GM18519 (cell line): ENCODE data around the gene KIAA1755.

Experiments
- ATAC-seq: cut with Tn5 transposase; IDR thresholded peaks from one replicate; pipeline ENCODE4 v1.9.1; 2021; ENCODE audit warnings: mild to moderate bottlenecking, moderate library complexity; ENCODE audit not compliant: unreplicated experiment, low FRiP score

KIAA1755 gene, protein sequence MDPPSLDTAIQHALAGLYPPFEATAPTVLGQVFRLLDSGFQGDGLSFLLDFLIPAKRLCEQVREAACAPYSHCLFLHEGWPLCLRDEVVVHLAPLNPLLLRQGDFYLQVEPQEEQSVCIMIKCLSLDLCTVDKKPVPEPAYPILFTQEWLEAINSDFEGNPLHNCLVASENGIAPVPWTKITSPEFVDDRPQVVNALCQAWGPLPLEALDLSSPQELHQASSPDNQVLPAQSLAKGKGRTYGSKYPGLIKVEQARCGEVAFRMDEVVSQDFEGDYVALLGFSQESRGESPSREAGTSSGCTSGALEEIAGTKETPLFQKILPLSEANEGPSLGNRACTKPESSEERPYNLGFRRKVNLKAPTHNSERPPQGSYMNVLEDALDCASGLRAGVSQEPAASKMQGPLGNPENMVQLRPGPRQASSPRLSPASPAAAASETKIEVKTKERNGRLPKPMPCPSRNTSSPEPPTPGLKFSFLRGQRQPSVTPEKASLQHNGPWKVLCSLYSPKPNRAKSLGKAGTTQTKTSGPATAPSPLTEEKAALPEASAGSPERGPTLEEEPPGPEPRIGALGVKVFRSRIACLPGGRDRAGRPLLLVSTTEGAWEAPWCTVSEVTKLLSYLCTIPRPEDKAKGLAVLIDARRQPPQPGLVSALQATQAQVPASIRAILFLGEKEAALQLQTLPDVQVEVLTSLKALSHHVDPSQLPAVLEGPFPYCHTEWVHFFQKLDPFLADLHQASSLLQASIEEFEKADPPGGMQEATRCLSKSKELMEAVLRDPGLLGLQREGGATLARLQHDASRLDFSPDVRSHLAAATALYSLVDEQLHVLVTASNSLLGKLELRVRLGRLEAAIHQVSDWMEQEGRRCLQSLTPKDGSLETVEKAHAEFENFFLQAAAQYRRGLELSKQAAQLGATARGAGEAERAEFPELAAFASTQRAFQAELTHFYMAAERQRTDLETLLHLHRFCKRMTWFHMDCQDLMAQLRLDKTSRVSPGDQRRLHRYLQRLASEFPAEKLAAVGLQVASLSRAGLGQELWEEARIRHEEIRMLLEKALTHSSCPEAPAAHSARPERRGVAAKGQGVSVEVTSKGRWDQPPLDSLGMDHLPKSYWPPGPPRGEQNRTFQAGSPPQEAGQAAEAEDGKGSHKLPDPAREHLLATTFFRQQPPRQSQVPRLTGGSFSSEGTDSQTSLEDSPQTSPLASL

DNA sequence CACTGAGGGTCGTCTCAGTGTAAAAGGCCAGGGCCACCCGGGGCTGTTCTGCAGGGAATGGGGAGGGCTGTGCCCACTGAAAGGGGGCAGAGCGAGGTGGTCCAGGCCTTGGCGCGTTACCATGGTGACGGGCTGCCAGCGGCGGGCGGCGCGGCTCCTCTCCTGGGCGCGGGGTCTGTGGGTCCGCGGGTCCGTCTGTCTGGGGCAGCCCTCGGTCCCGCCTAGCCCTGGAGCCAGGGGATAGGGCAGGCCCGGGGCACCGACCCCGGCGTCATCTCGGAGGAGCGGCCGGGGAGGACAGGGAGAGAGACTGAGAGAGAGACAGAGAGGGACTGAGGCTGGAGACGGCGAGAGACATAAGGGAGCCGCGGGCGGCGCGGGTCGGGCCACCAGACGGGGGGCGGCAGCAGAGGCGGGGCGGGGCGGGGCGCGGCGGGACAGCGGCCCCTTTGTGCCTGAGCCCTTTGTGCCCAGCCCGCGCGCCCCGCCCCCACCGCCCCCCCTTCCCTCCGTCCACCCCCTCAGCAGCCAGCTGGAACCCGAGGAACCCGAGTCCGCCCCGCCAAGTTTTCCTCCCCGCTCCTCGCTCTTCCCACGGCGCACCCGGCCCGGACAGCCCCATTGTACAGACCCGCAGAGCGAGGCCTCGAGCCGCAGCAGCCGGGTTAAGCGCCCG, at the start of gene KIAA1755:
Gene KIAA1755, minus strand, starts transcription at position 358 of the 676 bp plus-strand sequence. Its CDS starts 235 bp downstream, at position 123.
- ATAC-seq, result no peak

DNA sequence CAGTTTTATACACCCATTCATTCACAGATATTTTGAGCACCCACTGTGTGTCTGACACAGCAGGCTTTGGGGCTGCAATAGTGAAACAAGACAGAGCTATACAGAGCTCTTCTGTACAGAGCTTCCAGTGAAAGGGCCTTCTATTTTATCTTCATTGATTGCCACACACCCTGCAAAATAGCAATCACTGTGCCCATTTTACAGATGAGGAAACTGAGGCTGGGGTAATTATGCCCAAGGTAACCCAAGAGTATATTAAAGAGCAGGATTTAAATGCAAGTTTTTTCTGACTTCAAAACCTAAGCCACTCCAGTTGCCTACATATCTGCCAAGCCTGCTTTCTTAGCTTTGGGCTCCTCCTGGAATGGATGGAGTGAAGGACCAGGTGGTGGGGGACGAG, 47.9 kb upstream of the KIAA1755 start:
- ATAC-seq, result no peak

DNA sequence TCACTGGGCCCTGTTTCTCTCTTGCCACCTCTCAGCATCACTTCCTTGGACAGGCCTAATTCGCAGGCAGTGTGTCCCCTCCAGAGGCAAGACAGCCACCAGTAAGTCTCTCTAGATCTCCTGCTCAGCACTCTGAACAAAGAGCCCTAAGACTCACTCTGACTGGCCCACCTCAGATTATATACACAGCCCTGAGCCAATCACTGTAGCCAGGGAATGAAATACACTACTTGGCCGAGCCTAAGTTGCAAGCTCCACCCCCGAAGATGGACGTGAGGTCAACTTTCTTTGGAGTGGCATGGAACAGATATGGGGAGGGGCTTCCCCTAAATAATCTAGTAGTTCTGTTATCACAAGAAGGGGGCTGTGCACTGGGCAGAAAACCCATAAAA, 47.5 kb upstream of the KIAA1755 start:
- ATAC-seq, result no peak

DNA sequence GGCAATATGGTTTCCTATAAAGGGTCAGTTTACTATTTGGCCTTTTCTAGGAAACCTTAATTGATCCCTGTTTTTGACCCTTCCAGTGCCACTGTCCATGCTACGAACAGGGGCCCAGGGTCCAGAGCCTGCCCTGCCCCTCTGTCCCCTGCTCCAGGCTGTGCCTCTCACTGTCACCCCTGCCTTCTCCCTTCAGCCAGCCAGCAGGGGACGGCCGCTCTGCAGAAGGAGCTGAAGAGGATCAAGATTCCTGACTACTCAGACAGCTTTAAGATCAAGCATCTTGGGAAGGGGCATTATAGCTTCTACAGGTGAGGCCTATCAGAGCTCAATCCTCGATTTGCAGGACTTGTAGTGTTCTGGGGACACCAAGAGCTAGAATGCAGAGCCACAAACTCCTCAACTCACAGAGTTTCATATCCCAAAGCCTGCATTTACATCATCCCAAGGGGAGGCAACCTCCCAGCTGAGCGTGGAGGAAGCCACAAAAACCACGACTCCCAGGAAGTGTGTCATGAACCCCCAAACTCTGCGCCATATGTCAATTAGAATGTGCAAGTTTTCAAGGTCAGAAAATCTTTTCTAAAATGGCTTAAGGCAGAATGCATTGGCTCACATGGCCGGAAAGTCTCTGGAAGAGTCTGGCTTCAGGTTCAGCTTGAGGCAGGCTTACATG, 47.0 kb upstream of the KIAA1755 start:
- no peak for ATAC-seq

DNA sequence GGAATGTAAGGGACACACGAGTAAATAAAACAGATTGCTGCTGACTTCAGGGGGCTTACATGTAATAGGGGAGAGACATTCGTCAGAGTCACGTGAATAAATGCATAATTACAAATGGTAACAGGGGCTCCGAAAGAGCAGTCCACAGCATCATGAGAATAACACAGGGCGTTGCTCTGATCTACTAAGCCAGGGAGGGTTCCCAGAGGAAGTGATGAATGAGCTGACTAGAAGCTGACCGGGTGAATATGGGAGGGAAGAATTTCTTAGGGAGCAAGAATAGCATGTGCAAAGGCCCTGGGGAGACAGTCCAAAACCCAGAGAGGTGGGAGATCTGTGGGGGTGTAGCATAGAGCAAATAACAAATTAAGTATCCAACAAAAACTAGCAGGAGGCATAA, 45.8 kb upstream of the KIAA1755 start:
- ATAC-seq, result no peak

DNA sequence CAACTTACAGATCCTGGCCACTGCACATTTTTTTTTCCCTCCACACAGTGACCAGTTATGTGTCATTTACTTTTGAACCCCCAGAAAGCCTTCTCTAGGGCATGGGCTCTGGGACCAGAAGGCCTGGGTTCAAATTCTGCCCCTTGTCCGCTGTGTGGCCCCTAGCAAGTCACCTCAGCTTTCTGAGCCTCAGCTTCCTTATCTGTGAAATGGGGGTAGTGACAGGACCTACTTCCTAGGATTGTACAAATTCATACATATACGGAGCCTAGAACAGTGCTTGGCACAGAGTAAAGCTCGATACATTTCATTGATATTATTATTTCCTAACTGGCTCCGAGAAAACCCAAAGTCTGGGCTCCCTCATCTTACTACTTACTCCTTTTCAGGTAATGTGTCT, 45.0 kb upstream of the KIAA1755 start:
- no peak for ATAC-seq

DNA sequence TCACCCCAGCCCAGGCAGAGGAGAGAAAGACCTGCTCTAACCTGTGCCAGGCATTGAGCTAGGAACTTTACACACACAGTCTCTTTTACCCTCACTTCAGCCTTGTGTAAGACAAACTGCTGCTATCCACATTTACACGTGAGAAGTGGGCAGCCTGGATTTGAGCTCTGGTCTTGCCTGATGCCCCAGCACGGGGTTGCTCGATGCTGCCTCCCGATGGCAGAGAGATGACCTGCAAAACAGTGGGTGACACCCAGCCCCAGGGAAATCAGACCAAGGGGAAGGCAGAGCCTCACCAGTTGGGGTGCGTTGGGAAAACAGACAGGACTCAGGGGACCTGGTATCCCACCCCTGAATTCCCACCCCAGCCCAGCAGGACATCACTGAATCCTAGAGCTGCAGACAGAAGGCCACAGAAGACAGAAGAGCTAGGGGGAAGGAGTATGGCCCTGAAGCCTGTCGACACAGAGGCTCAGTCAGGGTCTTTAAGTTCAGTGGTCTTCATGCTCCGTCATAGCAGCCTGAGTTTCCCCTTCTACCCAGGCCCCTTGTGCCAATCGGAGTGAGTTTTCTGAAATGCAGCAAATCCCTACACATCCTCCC, 44.4 kb upstream of the KIAA1755 start:
- no peak for ATAC-seq

DNA sequence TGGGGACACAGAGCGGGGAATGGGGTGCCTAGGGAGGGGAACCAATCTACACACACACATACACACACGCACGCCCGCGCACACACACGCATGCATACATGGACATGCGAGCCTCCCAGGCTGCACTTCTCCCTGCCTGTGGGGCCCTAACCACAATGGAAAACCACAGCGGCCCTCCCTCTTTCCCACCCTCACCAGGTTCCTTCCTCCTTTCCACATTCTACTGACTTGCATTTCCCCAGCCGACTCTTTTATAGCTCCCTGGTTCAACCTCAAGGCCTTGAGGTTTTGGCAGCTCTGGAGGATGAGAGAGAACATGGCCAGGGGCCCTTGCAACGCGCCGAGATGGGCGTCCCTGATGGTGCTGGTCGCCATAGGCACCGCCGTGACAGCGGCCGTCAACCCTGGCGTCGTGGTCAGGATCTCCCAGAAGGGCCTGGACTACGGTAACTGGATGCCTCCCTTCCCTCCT, 43.4 kb upstream of the KIAA1755 start, which contains the start of gene BPI:
Gene BPI, plus strand, starts transcription at position 249 of the 472 bp plus-strand sequence. Its CDS starts 68 bp downstream, at position 317.
- ATAC-seq, result no peak

DNA sequence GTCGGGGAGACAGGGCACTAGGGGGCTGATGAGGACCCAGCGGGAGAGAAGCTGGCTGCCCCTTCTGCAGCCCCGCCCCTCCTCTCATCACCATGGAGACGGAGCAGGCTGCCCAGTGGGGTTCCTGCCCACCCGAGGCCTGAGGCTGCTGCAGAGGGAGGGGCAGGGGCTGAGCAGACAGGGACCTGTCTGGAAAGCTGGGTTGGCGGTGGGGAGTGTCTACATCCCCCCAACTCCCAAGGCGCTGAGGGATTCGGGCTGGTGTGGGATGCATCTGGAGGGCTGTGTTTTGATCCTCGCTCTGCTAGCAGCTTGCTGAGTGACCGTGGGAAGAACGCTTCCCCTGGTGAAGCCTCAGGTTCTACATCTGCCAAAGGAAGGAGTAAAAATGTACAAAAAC, 42.3 kb upstream of the KIAA1755 start:
- ATAC-seq, result no peak

DNA sequence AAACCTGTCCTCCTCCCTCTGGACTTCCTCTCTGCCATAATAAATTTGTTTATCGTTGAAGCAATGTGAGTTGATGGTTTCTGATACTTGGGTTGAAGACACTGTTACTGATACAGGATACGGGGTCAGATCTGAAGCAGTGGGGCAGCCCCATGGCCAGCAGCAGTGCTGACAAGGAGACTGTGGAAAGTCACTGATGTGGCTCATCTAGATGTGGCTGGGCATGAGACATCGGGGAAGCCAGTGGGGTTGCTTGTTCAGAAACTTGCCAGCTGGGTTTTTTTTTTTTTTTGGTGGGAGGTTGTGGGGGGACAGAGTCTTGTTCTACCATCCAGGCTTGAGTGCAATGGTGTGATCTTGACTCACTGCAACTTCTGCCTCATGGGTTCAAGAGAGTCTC, 40.8 kb upstream of the KIAA1755 start:
- ATAC-seq, result no peak

DNA sequence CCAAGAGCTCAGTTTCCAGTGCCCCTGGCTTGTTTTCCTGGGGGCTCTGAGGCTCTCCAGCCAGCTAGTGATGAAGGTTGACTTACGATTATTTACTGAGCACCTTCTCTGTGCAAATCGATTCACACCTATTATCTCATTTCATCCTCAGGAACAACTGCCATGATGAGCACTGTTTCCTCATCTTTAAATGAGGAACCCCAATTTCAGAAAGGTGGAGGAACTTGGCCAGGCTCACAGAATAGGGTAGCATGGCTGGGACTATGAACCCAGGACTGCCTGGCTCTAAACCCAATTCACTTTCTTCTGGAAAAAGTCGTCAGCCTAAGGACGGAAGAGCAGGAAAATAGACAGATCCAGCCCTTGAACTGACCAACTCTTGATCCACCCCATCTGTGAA, 39.9 kb upstream of the KIAA1755 start:
- no peak for ATAC-seq

DNA sequence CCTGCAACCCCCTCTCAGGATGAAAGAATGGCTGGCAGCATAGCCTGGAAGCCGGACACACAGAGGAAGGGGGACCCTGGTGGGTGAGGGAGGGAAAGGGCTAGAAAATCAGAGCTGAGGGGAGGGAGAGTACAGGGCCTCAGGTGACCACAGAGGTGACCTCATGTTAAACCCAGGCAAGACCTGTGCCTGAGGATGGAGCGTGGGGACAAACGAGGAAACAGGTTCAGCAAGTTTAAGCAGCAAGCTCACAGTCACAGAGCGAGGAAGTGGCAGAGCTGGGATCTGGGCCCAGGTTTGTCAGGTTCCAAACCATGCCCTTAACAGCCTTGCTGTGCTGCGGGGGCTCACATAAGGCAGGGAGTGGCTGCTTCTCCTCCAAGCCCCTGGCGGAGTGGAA, 39.4 kb upstream of the KIAA1755 start:
- ATAC-seq, result no peak

DNA sequence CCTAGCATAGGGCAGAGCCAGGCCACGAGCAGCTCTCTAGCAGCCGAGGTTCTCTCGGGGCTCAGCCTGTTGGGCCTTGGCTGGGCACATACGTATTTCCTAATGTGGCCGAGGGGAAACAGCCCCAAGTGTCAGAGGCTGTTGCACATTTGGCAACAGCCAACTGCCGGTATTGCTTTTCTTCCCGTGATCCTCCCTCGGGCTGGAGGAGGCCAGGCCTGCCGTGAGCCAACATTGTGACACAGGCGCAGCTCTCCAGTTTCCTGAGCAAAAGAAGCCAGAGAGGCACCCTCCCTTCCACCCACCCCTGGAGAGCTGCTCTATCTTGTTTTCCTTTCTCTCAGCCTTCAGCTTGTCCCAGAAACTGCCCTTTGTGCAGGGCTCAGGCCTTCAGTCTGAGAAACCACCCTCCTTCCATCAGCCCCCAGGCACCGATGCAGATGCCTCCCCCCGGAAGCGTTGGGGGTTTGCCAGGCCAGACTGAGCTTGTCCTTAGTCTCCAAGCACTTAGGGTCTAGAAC, 38.3 kb upstream of the KIAA1755 start:
- ATAC-seq, result no peak

DNA sequence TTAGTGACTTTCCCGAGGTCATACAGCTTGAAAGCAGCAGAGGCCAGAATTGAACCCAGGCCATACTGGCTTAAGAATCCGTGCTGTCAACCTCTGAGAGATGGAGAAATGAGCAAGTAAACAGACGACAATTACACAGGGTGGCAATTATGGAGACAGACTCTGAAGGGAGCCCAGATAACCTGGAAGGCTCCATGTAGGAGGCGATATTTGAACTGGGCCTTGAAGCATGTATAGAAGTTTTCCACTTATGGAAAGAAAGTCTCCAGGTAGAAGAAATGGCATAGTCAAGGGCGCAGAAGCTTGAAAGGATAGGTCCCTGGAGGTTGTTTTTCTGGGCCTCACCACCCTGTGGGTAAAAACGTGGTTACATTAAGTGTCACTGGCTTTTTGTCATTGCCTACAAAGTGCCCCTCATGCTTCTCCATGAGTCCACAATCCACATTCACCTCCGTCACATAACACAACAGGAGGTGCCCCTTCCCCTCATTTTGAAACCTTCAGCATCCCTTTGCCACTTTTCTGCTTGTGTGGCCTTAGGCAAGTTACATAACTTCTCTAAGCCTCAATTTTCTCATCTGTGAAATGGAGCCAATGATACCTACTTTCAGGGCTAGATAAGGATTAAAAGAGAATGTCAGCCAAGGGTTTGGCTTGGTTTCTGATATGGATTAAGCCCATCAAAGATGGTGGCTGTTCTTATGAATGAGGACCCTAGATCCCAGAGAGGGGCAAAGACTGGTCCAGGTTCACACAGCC, 37.6 kb upstream of the KIAA1755 start:
- no peak for ATAC-seq

DNA sequence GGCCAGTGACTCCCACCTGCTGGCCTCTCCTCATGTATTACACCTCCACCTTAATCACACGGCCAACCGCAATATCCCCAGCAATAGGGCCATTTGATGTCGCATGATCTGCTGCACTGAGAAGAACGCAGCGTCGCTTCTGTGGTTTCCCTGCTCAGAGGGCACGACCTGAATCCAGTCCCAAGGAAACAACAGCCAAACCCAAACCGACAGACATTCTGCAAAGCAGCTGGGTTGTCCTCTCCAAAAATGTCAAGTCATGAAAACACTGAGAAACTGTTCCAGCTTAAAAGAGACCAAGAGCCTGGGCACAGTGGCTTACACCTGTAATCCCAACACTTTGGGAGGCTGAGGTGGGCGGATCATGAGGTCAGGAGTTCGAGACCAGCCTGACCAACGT, 35.9 kb upstream of the KIAA1755 start:
- no peak for ATAC-seq

DNA sequence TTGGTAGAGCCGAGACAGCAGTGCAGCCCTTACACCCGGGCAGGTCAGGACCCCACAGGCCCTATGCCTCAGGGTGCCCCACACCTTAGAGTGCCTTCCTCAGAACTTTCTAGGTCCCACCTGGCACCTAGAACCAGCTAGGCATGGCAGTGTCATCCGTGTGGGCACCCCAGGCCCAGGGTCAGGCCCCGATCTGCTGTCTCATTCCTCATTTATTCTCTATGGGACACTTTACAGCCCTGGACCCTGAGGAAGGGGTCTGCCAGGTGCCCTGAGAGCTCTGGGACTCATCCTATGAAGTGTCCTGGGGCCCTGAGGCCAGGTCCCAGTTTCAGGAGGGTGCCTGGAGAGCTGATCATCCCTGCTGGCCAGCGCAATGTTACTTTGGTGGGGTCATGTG, 35.3 kb upstream of the KIAA1755 start:
- no peak for ATAC-seq

DNA sequence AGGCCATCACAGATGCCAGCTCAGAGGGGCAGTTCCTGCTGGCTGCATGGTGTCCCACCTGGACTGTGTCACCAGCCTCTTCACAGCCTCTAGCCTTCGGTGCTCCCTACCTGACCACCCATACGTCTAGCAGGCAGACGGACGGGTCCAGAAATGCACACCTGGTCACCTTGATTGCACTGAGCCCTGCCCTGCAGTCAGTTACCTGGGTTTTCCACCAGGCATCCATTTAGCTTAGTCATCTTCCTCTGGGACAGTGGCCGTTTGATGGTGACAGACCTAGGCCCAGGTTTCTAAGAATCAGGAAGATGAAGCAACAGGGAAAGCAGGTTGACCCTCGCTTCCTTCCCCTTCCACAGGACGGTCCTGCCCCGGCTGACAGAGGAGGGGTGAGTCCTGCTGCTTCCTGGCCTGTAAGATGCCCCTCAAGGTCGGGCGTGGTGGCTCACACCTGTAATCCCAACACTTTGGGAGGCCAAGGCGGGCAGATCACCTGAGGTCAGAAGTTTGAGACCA, 33.6 kb upstream of the KIAA1755 start:
- no peak for ATAC-seq

DNA sequence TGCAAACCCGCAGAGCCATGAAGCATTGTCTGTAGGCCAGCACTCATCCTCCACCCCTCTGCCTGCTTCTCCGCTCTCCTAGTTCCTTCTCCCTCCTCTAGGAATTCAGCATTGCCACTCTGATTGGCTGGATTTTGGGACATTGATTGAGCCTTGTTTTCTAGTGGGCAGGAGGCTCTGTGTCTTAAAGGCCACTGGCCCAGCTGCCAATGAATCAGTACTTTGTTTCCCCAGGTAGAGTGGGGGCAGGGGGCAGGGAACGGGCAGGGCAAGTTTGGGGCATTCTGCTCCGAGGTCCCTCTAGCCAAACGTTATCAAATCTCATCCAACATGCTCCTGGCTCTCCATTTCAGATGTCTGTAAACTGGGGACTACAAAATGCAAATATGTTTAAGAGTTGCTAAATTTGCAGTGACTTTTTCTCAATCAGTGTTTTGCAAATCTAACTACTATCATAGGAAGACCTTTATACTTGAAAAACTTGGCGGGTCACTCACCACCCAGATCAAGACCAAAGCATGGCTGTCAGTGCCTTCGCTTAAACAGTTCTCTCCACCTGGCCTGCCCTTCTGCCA, 33.0 kb upstream of the KIAA1755 start:
- no peak for ATAC-seq
